T-helper 17 cell (primary cell): Measurements from ENCODE around the gene BHLHE41. TPM values are rescaled to one million over a fixed set of nuclear protein-coding genes. Genes with fewer than 3 reads are reported as not detected.

Source experiments
- ATAC-seq: fragments of 150-1000 bp; cut with Tn5 transposase; 2 replicates; pipeline ENCODE4 v1.10.0; 2021; ENCODE audit warnings: mild to moderate bottlenecking, moderate library complexity
- DNase-seq, 3 donors: peaks; one replicate each; pipeline versions ENCODE4 v3.0.0 to v3.0.0-alpha.2; 2020 to 2021
- H3K9me3 ChIP-seq: one replicate; pipeline ENCODE4 v1.7.0; 2013; ENCODE audit warnings: low read length, mild to moderate bottlenecking; ENCODE audit not compliant: control insufficient read depth, poor library complexity, severe bottlenecking
- H3K27ac Mint-ChIP-seq: one replicate; pipeline ENCODE4 v1.8.0; 2022; ENCODE audit warnings: mild to moderate bottlenecking, moderate library complexity, mixed read lengths
- H3K27me3 Mint-ChIP-seq: one replicate; pipeline ENCODE4 v1.8.0; 2022; ENCODE audit warnings: mixed read lengths
- H3K36me3 Mint-ChIP-seq: one replicate; pipeline ENCODE4 v1.8.0; 2022; ENCODE audit warnings: low read depth, mixed read lengths
- H3K4me1 Mint-ChIP-seq: one replicate; pipeline ENCODE4 v1.8.0; 2022; ENCODE audit warnings: mild to moderate bottlenecking, mixed read lengths
- H3K4me3 Mint-ChIP-seq: one replicate; pipeline ENCODE4 v1.8.0; 2022; ENCODE audit warnings: mild to moderate bottlenecking, moderate library complexity, mixed read lengths
- total RNA-seq, 4 donors: library from RNA in 2 of 4; stranded (reverse) in 2 of 4; gene quantifications; one replicate each; pipeline ENCODE4 v1.2.3 and lab custom pipeline; 2022 to 2026

Gene BHLHE41
- total RNA-seq, 2 donors from 2014 or later, result 0.37 TPM; not detected in 1

DNA sequence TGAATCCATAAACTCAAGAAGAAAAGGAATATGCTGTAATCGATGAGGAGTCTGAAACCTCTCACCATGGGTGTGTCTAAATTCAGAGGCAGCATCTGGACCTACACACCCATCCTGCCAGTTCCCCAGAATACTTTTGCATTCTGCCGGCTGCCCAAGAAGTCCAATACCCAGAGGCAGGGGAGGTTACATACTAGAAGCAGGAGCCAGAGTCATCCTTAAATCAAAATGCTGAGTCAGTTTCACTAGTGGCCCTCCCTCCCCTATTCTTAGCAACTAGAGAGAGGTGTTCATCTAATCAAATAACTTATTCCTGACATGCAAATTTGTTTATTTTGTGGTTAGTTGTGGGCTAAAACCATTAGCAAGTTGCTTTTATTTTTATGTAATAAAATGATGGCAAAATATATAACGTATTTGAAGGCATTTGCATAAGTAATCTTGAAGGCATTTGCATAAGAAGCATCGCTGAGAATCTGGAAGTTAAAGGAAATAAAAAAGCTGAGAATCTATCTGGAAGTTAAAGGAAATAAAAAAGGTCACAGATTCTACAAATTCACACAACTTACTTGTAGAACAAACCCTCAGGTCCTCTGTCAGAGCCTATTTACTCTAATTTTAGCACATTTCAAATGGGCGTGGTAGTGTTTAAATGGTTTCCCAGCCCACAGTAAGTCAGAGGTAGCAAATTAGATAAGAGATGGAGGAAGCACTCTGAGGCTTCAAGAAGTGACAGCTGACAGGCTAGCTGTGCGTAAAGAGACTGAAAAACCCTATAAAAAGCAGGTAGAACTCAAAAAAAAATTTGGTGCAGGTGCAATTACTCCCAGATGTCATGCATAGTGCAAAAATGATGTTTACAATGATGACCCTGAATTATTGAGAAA, 7.8 kb downstream of the BHLHE41 start:
- peaks cover 50% of the 10 kb centered on the region for H3K27me3 Mint-ChIP-seq
- no peak for ATAC-seq
- no peaks in the 10 kb centered on the region for H3K9me3 ChIP-seq
- no peaks in the 10 kb centered on the region for H3K36me3 Mint-ChIP-seq
- peaks cover 16% of the 10 kb centered on the region for H3K4me1 Mint-ChIP-seq
- H3K4me3 Mint-ChIP-seq, result no peak overlapping the region
- H3K27ac Mint-ChIP-seq, result no peak overlapping the region
- DNase-seq, result no peak

- no peak for DNase-seq
- no peaks in the 10 kb centered on the region for H3K9me3 ChIP-seq
- Mint-ChIP-seq H3K27me3 (peaks cover 54% of the 10 kb centered on the region), H3K36me3 (no peaks in the 10 kb centered on the region), H3K4me3 (peak overlapping the region; percentile 82), H3K4me1 (peaks cover 9% of the 10 kb centered on the region), H3K27ac (peak overlapping the region; percentile 72)
- no peak for ATAC-seq
These were observed 10.0 kb downstream of the BHLHE41 start for GRCh38 chr12:26114720-26115401.

DNA sequence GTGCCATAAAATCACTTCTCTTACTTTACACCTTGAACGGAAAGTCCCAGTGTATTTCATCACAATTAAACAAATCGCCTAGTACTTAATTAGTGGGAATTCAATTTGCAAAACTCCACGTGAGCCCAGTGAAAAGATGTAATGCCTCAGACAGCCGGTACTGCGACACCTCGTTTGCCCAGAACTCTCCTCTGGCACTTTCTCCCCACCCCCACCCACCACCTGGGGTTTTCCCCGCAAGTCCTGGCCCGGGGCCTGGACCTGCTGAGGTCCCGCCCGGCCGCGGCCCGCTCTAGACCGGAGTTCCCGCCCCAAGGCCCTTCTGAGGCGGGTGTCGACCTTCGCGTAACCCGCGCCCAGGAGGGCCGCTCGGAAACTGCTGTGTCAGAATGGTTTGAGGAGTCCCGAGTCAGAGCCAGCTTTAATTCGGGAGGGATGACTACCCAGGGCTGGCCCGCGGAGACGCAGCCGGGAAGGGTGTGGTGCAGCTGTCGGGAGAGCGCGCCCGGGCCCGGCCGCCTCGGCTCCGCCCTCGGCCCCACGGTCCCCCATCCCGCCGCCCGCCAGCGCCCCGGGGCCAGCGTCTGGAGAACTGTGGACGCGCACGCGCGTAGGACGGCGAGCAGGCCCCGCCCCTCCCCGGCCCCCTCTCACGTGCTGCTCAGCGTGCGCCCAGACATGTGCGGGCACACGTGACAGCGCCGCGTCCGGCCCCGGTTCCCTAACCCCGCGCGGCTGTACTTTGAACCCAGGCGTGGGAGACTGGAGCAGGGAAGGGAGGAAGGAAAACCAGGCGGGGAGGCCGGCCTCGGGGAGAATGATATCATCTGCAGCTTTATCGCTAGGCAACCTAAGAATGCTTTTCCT, 10.8 kb downstream of the BHLHE41 start:
- H3K9me3 ChIP-seq, result peaks cover 3% of the 10 kb centered on the region
- Mint-ChIP-seq H3K27me3 (peaks cover 52% of the 10 kb centered on the region), H3K27ac (peak overlapping the region; percentile 72), H3K36me3 (no peaks in the 10 kb centered on the region), H3K4me3 (peak overlapping the region; percentile 82), H3K4me1 (peaks cover 9% of the 10 kb centered on the region)
- DNase-seq (peak; percentile 45 to 59 (median 53)), ATAC-seq (peak; percentile 86)

GRCh38 chr12:26113181-26113654, 11.6 kb downstream of the BHLHE41 start:
- peaks cover 9% of the 10 kb centered on the region for H3K4me1 Mint-ChIP-seq
- H3K27me3 Mint-ChIP-seq, result peaks cover 50% of the 10 kb centered on the region
- no peak for DNase-seq
- H3K9me3 ChIP-seq, result peaks cover 3% of the 10 kb centered on the region
- no peak overlapping the region for H3K27ac Mint-ChIP-seq
- H3K36me3 Mint-ChIP-seq, result no peaks in the 10 kb centered on the region
- no peak for ATAC-seq
- peak overlapping the region; percentile 82 for H3K4me3 Mint-ChIP-seq

DNA sequence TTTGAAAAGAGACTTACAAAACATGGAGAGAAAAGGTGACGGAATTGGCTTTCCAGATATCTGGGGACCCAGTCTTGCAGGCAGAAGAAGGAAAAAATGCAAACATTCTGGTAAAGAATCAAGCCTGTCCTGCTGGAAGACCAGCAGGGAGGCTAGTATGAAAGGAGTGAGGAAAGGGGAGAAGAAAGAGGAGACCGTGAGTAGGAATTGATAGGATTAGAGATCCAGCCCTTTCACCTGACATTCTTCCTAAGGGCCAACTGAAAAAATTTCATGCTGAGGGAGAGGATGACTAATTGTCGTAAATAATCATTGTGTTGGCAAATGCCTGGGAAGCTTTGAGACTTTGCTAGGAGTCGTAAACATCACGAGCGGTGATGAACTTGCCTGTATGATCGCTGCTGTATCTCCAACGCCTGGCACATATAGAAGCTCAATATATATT, 12.1 kb downstream of the BHLHE41 start:
- H3K27me3 Mint-ChIP-seq, result peaks cover 53% of the 10 kb centered on the region
- H3K4me3 Mint-ChIP-seq, result peak overlapping the region; percentile 22

GRCh38 chr12:26112232-26112631, 12.6 kb downstream of the BHLHE41 start:
- peaks cover 3% of the 10 kb centered on the region for H3K9me3 ChIP-seq
- Mint-ChIP-seq H3K4me3 (peak overlapping the region; percentile 22), H3K36me3 (peaks cover 2% of the 10 kb centered on the region), H3K27ac (no peak overlapping the region), H3K27me3 (peaks cover 56% of the 10 kb centered on the region), H3K4me1 (peaks cover 9% of the 10 kb centered on the region)
- ATAC-seq (no peak), DNase-seq (no peak)

More for the DNA sequence above, 12.1 kb downstream of the BHLHE41 start:
- no peak overlapping the region for H3K27ac Mint-ChIP-seq
- no peak for ATAC-seq
- H3K9me3 ChIP-seq, result peaks cover 3% of the 10 kb centered on the region
- DNase-seq, result no peak
- H3K4me1 Mint-ChIP-seq, result peaks cover 9% of the 10 kb centered on the region
- H3K36me3 Mint-ChIP-seq, result peaks cover 2% of the 10 kb centered on the region

DNA sequence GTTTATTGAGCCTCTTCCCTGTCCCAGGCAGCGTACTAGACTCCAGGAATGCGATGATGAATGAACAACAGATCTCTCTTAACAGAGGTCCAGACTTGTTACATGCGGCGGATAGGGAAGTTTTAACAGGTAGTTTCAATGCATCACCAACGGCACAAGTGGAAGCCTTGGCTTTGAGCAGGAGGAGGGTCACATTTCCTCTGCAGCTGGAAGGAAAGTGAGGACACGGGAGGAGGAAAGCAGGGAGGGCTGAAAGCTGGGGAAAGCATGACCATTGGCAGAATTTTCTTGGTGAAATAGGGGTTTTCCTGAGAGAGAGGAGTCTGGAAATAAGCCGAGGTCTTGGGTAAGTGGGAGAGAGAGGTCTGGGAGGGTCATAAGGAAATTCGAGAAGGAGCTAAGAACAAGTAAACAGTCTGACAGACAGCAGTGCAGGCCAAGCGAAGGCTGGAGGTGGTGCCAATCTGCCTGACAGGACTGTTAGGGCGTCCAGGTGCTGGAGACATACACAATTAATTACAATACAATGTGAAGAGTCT, 15.4 kb downstream of the BHLHE41 start:
- no peak overlapping the region for H3K4me3 Mint-ChIP-seq
- no peak overlapping the region for H3K27ac Mint-ChIP-seq
- H3K27me3 Mint-ChIP-seq, result peaks cover 57% of the 10 kb centered on the region
- peaks cover 7% of the 10 kb centered on the region for H3K4me1 Mint-ChIP-seq
- H3K36me3 Mint-ChIP-seq, result peaks cover 2% of the 10 kb centered on the region
- DNase-seq (no peak), ATAC-seq (no peak)
- peaks cover 3% of the 10 kb centered on the region for H3K9me3 ChIP-seq

DNA sequence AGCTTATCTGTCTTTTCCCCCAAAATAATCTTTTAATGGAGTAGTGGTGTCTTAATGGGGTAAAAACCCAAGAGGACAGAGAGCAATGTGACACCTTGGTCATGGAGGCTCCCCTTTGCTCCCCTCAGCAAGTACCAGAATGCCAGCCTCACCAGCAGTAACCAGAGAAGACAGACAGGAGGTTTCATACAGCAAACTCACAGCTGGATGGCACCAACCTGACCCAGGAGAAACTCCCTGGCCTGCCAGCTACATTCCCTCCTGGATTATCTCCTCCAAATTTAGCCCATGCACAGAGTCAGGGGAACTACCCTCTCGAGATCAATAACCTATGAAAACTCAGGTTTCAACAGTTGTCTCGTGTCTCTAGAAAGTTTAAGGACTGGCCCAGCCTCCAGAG, 15.9 kb downstream of the BHLHE41 start:
- peaks cover 62% of the 10 kb centered on the region for H3K27me3 Mint-ChIP-seq

GRCh38 chr12:26106347-26106746, 18.5 kb downstream of the BHLHE41 start:
- Mint-ChIP-seq H3K4me3 (no peak overlapping the region), H3K4me1 (peaks cover 2% of the 10 kb centered on the region), H3K27me3 (peaks cover 65% of the 10 kb centered on the region), H3K36me3 (peaks cover 2% of the 10 kb centered on the region), H3K27ac (no peak overlapping the region)
- ATAC-seq (no peak), DNase-seq (no peak)
- peaks cover 3% of the 10 kb centered on the region for H3K9me3 ChIP-seq

More for the DNA sequence above, 15.9 kb downstream of the BHLHE41 start:
- peaks cover 3% of the 10 kb centered on the region for H3K9me3 ChIP-seq
- H3K27ac Mint-ChIP-seq, result no peak overlapping the region
- H3K36me3 Mint-ChIP-seq, result peaks cover 2% of the 10 kb centered on the region
- DNase-seq (no peak), ATAC-seq (no peak)
- peaks cover 7% of the 10 kb centered on the region for H3K4me1 Mint-ChIP-seq
- H3K4me3 Mint-ChIP-seq, result no peak overlapping the region

GRCh38 chr12:26102953-26103352, 21.9 kb downstream of the BHLHE41 start:
- Mint-ChIP-seq H3K36me3 (peaks cover 2% of the 10 kb centered on the region), H3K4me1 (peaks cover 2% of the 10 kb centered on the region), H3K4me3 (no peak overlapping the region), H3K27ac (no peak overlapping the region), H3K27me3 (peaks cover 62% of the 10 kb centered on the region)
- no peaks in the 10 kb centered on the region for H3K9me3 ChIP-seq
- no peak for ATAC-seq
- DNase-seq, result no peak

- H3K27ac Mint-ChIP-seq, result no peak overlapping the region
- no peak for ATAC-seq
- peaks cover 57% of the 10 kb centered on the region for H3K27me3 Mint-ChIP-seq
- no peak overlapping the region for H3K4me3 Mint-ChIP-seq
- H3K4me1 Mint-ChIP-seq, result peaks cover 2% of the 10 kb centered on the region
- no peaks in the 10 kb centered on the region for H3K9me3 ChIP-seq
- H3K36me3 Mint-ChIP-seq, result no peaks in the 10 kb centered on the region
- no peak for DNase-seq
These were observed 23.1 kb downstream of the BHLHE41 start for GRCh38 chr12:26101763-26102162.

- H3K9me3 ChIP-seq, result no peaks in the 10 kb centered on the region
- Mint-ChIP-seq H3K36me3 (no peaks in the 10 kb centered on the region), H3K4me1 (peaks cover 2% of the 10 kb centered on the region), H3K4me3 (no peak overlapping the region), H3K27ac (no peak overlapping the region), H3K27me3 (peaks cover 57% of the 10 kb centered on the region)
- ATAC-seq (no peak), DNase-seq (no peak)
These were observed 23.5 kb downstream of the BHLHE41 start for GRCh38 chr12:26101350-26101734.
